ENCODE measurements around the gene ZC3HAV1. TPM values are rescaled to one million over a fixed set of nuclear protein-coding genes. Genes with fewer than 3 reads are reported as not detected.
A peak's percentile ranks its signal among the peaks of the same experiment; 100 is the strongest.

ZC3HAV1 gene
- total and polyA plus RNA-seq, 10 of the 15 experiments (the other 5 are each of a cell fraction or from before 2014, with no cell fraction given): 18.5 to 55.3 (median 44.7) TPM

- TF ChIP-seq, protein P1, sequence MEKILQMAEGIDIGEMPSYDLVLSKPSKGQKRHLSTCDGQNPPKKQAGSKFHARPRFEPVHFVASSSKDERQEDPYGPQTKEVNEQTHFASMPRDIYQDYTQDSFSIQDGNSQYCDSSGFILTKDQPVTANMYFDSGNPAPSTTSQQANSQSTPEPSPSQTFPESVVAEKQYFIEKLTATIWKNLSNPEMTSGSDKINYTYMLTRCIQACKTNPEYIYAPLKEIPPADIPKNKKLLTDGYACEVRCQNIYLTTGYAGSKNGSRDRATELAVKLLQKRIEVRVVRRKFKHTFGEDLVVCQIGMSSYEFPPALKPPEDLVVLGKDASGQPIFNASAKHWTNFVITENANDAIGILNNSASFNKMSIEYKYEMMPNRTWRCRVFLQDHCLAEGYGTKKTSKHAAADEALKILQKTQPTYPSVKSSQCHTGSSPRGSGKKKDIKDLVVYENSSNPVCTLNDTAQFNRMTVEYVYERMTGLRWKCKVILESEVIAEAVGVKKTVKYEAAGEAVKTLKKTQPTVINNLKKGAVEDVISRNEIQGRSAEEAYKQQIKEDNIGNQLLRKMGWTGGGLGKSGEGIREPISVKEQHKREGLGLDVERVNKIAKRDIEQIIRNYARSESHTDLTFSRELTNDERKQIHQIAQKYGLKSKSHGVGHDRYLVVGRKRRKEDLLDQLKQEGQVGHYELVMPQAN (conservative IDR thresholded peaks at IDR 0.05): no peak
These were observed 9.4 kb upstream of the ZC3HAV1 start (continued) for GRCh38 chr7:139118805-139119485.

DNA sequence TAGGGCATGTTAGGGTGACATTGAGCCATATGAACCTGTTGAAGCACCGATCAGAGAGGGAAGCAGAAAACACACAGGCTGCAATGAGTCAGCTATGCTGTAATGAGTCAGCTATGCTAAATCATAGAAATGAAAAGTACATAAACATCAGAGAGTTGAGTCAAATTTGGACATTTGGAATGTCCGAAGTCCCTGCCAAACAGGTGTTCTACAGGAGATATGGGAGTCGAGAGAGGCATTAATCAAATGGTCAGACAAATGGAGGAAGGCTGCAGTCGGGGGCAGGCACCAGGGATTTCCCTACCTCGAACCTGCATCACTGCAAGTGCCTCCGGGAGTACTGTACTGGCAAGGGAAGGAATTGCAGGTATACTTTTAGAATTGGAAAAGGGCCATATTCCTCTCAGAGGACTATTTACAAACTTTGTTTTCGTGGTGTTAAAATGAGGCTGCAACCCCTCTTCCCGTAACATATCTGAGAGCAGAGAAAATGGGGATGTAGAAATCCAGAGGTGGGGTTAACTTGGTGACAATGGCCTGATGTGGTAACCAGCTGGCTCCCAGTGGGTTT lies 8.8 kb upstream of the ZC3HAV1 start:
- H3K27me3 ChIP-seq (replicated peaks in 1 of 2; ENCODE audit: control insufficient read depth in 2 of 2, insufficient read depth in 2 of 2, low read length in 1 of 2): no peaks in the 10 kb centered on the region
- H3K36me3 ChIP-seq (ENCODE audit: control insufficient read depth in 2 of 2, insufficient read depth in 2 of 2, low read length in 1 of 2): no peaks in the 10 kb centered on the region
- no peak overlapping the region for H2AFZ ChIP-seq (ENCODE audit: control insufficient read depth, low read depth, low read length)
- CTCF ChIA-PET: interaction anchor here (1.3 to 3.2 kb wide), 5 partner anchors 10 to 101 kb away, joined by 4 to 13 read pairs (median 7); a partner anchor contains a TSS
- POLR2A ChIA-PET: interaction anchor here (1.2 to 3.6 kb wide), 3 partner anchors 13 to 23 kb away, joined by 3 to 11 read pairs (median 5); a partner anchor contains a TSS
- no peaks in the 10 kb centered on the region for H4K20me1 ChIP-seq (ENCODE audit: control insufficient read depth, insufficient read depth)
- peak overlapping the region; percentile 64 for H3K27ac ChIP-seq (ENCODE audit: control insufficient read depth, insufficient read depth)
- SMC1A ChIA-PET (ENCODE audit: uncharacterized antibody, unreplicated experiment): interaction anchor here (0.6 to 2.8 kb wide), 7 partner anchors 14 to 101 kb away, joined by 3 to 20 read pairs (median 6); a partner anchor contains a TSS
- BruUV-seq (replicated peaks): TSS peak; percentile 85
- RAD21 ChIA-PET (ENCODE audit: unreplicated experiment): interaction anchor here (0.8 to 2.3 kb wide), 3 partner anchors 13 to 162 kb away, joined by 3 to 14 read pairs (median 6); no protein-coding TSS in a partner anchor
- DNase-seq (ENCODE audit: low read depth, low spot score): peak; percentile 80
- 7% methylated on average over 8 of the region's 8 CpGs for WGBS (ENCODE audit: insufficient coverage, insufficient replicate concordance, low lambda C conversion rate, missing lambda C conversion rate)
- intact Hi-C loops (cut with micrococcal nuclease; ENCODE audit: unreplicated experiment): loop anchor here (1.0 to 5.0 kb wide), 2 partner anchors 9 to 239 kb away; partner anchors contain the start of genes LUC7L2 and ZC3HAV1
- no peaks in the 10 kb centered on the region; the same call in 1 of the 3 replicates for H3K9me3 ChIP-seq (replicated peaks; ENCODE audit: control insufficient read depth, insufficient read depth, low read length)
- H3K4me2 ChIP-seq (ENCODE audit: control insufficient read depth, insufficient read depth): peak overlapping the region; percentile 83
- peaks cover 25% of the 10 kb centered on the region for H3K4me1 ChIP-seq (ENCODE audit: control insufficient read depth, insufficient read depth, low read length)
- in situ Hi-C loops (cut with MboI): loop anchor here (10.0 kb wide), 1 partner anchor 936 kb away; no protein-coding TSS in a partner anchor
- H3K4me3 ChIP-seq: peak overlapping the region; percentile 46; the same call in 1 of the 2 replicates
- no peak for FAIRE-seq
- peak overlapping the region; percentile 35 for H3K9ac ChIP-seq (ENCODE audit: control insufficient read depth, insufficient read depth, low read length)
- H3K79me2 ChIP-seq (ENCODE audit: control insufficient read depth, insufficient read depth, low read length): no peaks in the 10 kb centered on the region
- ATAC-seq: peak; percentile 83
- TF ChIP-seq, protein P2, sequence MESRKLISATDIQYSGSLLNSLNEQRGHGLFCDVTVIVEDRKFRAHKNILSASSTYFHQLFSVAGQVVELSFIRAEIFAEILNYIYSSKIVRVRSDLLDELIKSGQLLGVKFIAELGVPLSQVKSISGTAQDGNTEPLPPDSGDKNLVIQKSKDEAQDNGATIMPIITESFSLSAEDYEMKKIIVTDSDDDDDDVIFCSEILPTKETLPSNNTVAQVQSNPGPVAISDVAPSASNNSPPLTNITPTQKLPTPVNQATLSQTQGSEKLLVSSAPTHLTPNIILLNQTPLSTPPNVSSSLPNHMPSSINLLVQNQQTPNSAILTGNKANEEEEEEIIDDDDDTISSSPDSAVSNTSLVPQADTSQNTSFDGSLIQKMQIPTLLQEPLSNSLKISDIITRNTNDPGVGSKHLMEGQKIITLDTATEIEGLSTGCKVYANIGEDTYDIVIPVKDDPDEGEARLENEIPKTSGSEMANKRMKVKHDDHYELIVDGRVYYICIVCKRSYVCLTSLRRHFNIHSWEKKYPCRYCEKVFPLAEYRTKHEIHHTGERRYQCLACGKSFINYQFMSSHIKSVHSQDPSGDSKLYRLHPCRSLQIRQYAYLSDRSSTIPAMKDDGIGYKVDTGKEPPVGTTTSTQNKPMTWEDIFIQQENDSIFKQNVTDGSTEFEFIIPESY (IDR thresholded peaks at IDR 0.05): no peak
- no peak for TF ChIP-seq POLR2A (IDR thresholded peaks at IDR 0.05; ENCODE audit: low read depth, low read length)
- peak; percentile 50; the same call in 1 of the 2 replicates for TF ChIP-seq GATAD2B (conservative IDR thresholded peaks at IDR 0.05; ENCODE audit: low read depth)
- no peak for TF ChIP-seq SP1 (IDR thresholded peaks at IDR 0.05; ENCODE audit: low read depth, low read length)
- no peak for TF ChIP-seq NR2C2 (IDR thresholded peaks at IDR 0.05; ENCODE audit: borderline replicate concordance, control insufficient read depth, insufficient read length, low read depth)
- no peak for TF ChIP-seq TARDBP (IDR thresholded peaks at IDR 0.05; ENCODE audit: borderline replicate concordance)
- TF ChIP-seq TAF1 (IDR thresholded peaks at IDR 0.05; ENCODE audit: borderline replicate concordance, low read depth, low read length): no peak
- peak; percentile 97 for TF ChIP-seq ZBED1 (IDR thresholded peaks at IDR 0.05; ENCODE audit: borderline replicate concordance)
- no peak for TF ChIP-seq HDAC6 (IDR thresholded peaks at IDR 0.05; ENCODE audit: unreplicated experiment)
- TF ChIP-seq TCF7 (IDR thresholded peaks at IDR 0.05; ENCODE audit: borderline replicate concordance): peak; percentile 92
- peak; percentile 95; the same call in 1 of the 2 replicates for TF ChIP-seq MTA3 (IDR thresholded peaks at IDR 0.05; ENCODE audit: borderline replicate concordance, low read length)
- peak; percentile 87; the same call in 1 of the 2 replicates for TF ChIP-seq PAX5 (IDR thresholded peaks at IDR 0.05; ENCODE audit: borderline replicate concordance, low read depth, low read length)
- no peak for TF ChIP-seq YBX1 (IDR thresholded peaks at IDR 0.05)
- no peak for TF ChIP-seq STAT3 (IDR thresholded peaks at IDR 0.05; ENCODE audit: low read depth, low read length)
- TF ChIP-seq ATF3 (IDR thresholded peaks at IDR 0.05; ENCODE audit: borderline replicate concordance, extremely low read depth, low read depth, low read length): no peak
- no peak for TF ChIP-seq SMAD5 (IDR thresholded peaks at IDR 0.05; ENCODE audit: low read depth)
- TF ChIP-seq NBN (IDR thresholded peaks at IDR 0.05): peak; percentile 61; the same call in 1 of the 2 replicates

All from GM12878 (cell line).